ENCODE measurements around the gene MRPS15.
"Not testable (repeated sequence)": the region's sequence is repeated elsewhere in the genome, so short reads cannot be mapped to it uniquely, and the experiment has no call there.

Gene MRPS15

GRCh38 chr1:36463803-36464604, at the start of gene MRPS15:
Gene MRPS15 (minus strand): TSS chr1:36464384. CDS start chr1:36464275, 109 bp downstream.
- in situ Hi-C loops (cut with MboI; ENCODE audit: low sequenced_read_pairs) = no loop called here

- in situ Hi-C loops (cut with MboI; ENCODE audit: low sequenced_read_pairs) = no loop called here
These were observed 48.7 kb upstream of the MRPS15 start for GRCh38 chr1:36512842-36513241.

GRCh38 chr1:36511804-36512798, 47.9 kb upstream of the MRPS15 start:
- in situ Hi-C loops (cut with MboI; ENCODE audit: low sequenced_read_pairs) = no loop called here

GRCh38 chr1:36511220-36511619, 47.0 kb upstream of the MRPS15 start:
- in situ Hi-C loops (cut with MboI; ENCODE audit: low sequenced_read_pairs) = not testable (repeated sequence)

- in situ Hi-C loops (cut with MboI; ENCODE audit: low sequenced_read_pairs) = no loop called here
These were observed 46.2 kb upstream of the MRPS15 start for GRCh38 chr1:36510418-36510817.

- in situ Hi-C loops (cut with MboI; ENCODE audit: low sequenced_read_pairs) = no loop called here
These were observed 44.1 kb upstream of the MRPS15 start for GRCh38 chr1:36508257-36508656.

- in situ Hi-C loops (cut with MboI; ENCODE audit: low sequenced_read_pairs) = no loop called here
These were observed 42.2 kb upstream of the MRPS15 start for GRCh38 chr1:36506276-36506920.

GRCh38 chr1:36503733-36504132, 39.5 kb upstream of the MRPS15 start:
- in situ Hi-C loops (cut with MboI; ENCODE audit: low sequenced_read_pairs) = no loop called here

- in situ Hi-C loops (cut with MboI; ENCODE audit: low sequenced_read_pairs) = no loop called here
These were observed 39.0 kb upstream of the MRPS15 start for GRCh38 chr1:36503159-36503558.

GRCh38 chr1:36502616-36503015, 38.4 kb upstream of the MRPS15 start:
- in situ Hi-C loops (cut with MboI; ENCODE audit: low sequenced_read_pairs) = no loop called here

GRCh38 chr1:36501911-36502310, 37.7 kb upstream of the MRPS15 start:
- in situ Hi-C loops (cut with MboI; ENCODE audit: low sequenced_read_pairs) = not testable (repeated sequence)

- in situ Hi-C loops (cut with MboI; ENCODE audit: low sequenced_read_pairs) = no loop called here
These were observed 33.0 kb upstream of the MRPS15 start for GRCh38 chr1:36497207-36497606.

- in situ Hi-C loops (cut with MboI; ENCODE audit: low sequenced_read_pairs) = no loop called here
These were observed 30.8 kb upstream of the MRPS15 start for GRCh38 chr1:36494971-36495370.

GRCh38 chr1:36493524-36493923, 29.3 kb upstream of the MRPS15 start:
- in situ Hi-C loops (cut with MboI; ENCODE audit: low sequenced_read_pairs) = no loop called here

GRCh38 chr1:36492491-36492890, 28.3 kb upstream of the MRPS15 start:
- in situ Hi-C loops (cut with MboI; ENCODE audit: low sequenced_read_pairs) = no loop called here

GRCh38 chr1:36489258-36490051, 25.3 kb upstream of the MRPS15 start:
- in situ Hi-C loops (cut with MboI; ENCODE audit: low sequenced_read_pairs) = not testable (repeated sequence)

GRCh38 chr1:36487906-36488305, 23.7 kb upstream of the MRPS15 start:
- in situ Hi-C loops (cut with MboI; ENCODE audit: low sequenced_read_pairs) = no loop called here

GRCh38 chr1:36487336-36487725, 23.1 kb upstream of the MRPS15 start:
- in situ Hi-C loops (cut with MboI; ENCODE audit: low sequenced_read_pairs) = not testable (repeated sequence)

GRCh38 chr1:36486439-36487335, 22.5 kb upstream of the MRPS15 start:
- in situ Hi-C loops (cut with MboI; ENCODE audit: low sequenced_read_pairs) = no loop called here

Data from hTERT RPE-1 (cell line).